IPS DF 6.9 (cell line): ENCODE measurements around the gene TMEM126A.
"Not testable (repeated sequence)": the region's sequence is repeated elsewhere in the genome, so short reads cannot be mapped to it uniquely, and the experiment has no call there.

ENCODE experiments used
- DNase-seq: peaks from one replicate; pipeline ENCODE4 v3.0.0-alpha.2; 2013; ENCODE audit warnings: low read depth, low spot score
- H3K27ac ChIP-seq: one replicate; pipeline ENCODE4 v1.5.1; 2013; ENCODE audit warnings: low read length, control low read depth
- H3K27me3 ChIP-seq: 2 replicates; pipeline ENCODE4 v1.6.1; 2013; ENCODE audit warnings: mild to moderate bottlenecking, low read length; ENCODE audit not compliant: control insufficient read depth, insufficient read depth
- H3K36me3 ChIP-seq: 2 replicates; pipeline ENCODE4 v1.6.1; 2013; ENCODE audit warnings: low read length; ENCODE audit not compliant: control insufficient read depth, insufficient read depth
- H3K4me1 ChIP-seq: 2 replicates; pipeline ENCODE4 v1.6.1; 2013; ENCODE audit warnings: low read length; ENCODE audit not compliant: control insufficient read depth, insufficient read depth
- H3K4me3 ChIP-seq: 2 replicates; pipeline ENCODE4 v1.5.1; 2013; ENCODE audit warnings: mild to moderate bottlenecking, low read length
- H3K9me3 ChIP-seq: 2 replicates; pipeline ENCODE4 v1.6.1; 2013; ENCODE audit warnings: low read length, inconsistent platforms; ENCODE audit not compliant: control insufficient read depth, insufficient read depth
- WGBS: extraction: QIAGEN DNeasy Blood & Tissue Kit; methylation state at CpG from one replicate; pipeline ENCODE4 v1.1.7; 2013; ENCODE audit warnings: mixed read lengths, missing lambda C conversion rate; ENCODE audit not compliant: insufficient read length, insufficient coverage; 5-methylcytosine and 5-hydroxymethylcytosine counted together

Gene TMEM126A

DNA sequence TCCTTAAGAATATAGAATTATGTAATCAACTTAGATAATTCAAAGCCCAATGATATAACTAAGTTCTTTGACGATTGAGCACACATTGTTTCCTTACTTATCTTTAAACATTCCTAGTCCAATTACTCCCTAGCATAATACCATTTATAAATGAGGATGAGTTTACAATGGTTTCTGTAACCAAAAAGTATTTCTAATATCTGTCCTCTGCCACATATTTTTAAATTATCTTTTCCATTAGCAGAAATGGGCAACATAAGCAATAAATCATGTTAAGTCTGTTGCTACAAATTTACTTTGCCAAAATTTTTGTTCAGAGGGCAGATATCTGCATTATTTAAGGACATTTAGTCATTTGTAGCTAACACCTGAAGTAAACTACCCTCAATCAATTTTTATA lies 10.4 kb downstream of the TMEM126A start:
- WGBS = no CpG with 5 or more reads among the region's 1 CpG
- H3K4me3 ChIP-seq = no peak overlapping the region
- H3K9me3 ChIP-seq = no peaks in the 10 kb centered on the region
- no peak overlapping the region for H3K27ac ChIP-seq
- H3K4me1 ChIP-seq = no peaks in the 10 kb centered on the region
- DNase-seq = no peak
- peaks cover 4% of the 10 kb centered on the region; the same call in 1 of the 2 replicates for H3K36me3 ChIP-seq
- no peaks in the 10 kb centered on the region for H3K27me3 ChIP-seq

DNA sequence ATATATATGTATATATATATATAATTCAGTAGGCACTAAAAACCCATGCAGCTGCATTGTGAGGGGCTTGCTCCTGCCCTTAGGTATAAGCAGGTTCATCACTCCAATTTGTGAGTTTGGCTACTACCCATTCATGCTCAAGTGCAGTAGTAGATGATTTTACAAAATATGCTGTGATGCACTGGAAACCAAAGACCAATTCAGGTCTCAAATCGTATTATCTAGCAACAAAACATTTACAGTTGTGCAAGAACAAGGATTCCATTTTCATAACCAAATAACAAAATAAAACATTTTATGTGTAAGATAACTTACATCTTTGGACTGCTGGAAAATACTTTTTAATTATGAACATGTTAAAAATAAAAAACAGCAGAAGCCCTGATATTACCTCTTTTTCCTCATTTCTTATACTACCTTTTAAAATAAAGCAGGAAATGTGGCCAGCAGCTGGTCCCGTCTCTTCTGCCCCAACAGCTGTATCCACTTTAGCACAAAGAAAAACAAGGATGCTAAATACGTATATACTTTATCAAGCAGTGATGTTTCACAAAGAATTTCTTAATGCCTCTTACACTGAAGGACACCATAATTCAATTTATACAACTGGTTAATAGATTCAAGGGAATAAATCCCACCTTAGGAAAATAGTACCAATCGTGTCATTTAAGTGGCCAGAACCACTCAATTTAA lies 14.4 kb downstream of the TMEM126A start:
- Histone ChIP-seq H3K4me3 (no peak overlapping the region; the same call in 1 of the 2 replicates), H3K4me1 (no peaks in the 10 kb centered on the region), H3K36me3 (peaks cover 1% of the 10 kb centered on the region; the same call in 1 of the 2 replicates), H3K9me3 (no peaks in the 10 kb centered on the region), H3K27ac (no peak overlapping the region), H3K27me3 (no peaks in the 10 kb centered on the region)
- WGBS = no CpG with 5 or more reads among the region's 4 CpGs
- no peak for DNase-seq

DNA sequence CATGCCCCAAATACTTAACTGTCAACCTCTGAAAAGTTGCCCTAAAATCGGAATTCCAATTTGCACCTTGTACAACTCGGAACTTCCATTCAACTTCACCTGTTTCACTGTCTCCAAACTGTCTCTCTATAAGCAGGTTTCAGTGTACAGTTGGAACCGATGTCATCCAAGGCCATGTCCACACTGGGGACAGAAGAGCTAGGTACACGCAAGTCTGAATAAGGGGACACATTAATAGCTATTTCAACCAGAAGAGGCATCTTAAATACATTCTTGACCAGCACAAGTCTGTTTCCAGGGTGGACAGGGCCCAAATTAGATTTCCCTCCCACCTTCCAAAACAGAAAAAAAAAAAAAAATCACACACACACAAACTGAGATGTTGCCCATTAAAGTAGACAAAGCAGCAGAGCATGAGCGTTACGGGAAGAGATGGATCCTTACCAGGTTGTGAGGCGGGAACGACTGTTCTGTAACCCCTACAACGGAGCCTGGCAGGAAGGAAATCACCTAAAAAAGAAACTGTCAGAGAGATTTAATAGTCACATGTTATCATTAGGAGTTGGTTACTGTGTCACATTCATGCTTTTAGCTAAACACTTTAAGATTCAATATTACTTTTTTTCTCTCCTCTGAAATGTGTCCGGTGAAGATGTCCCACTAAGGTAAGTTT lies 15.4 kb downstream of the TMEM126A start:
- Histone ChIP-seq H3K36me3 (no peaks in the 10 kb centered on the region; the same call in 1 of the 2 replicates), H3K9me3 (no peaks in the 10 kb centered on the region), H3K27ac (no peak overlapping the region), H3K27me3 (no peaks in the 10 kb centered on the region), H3K4me1 (no peaks in the 10 kb centered on the region), H3K4me3 (peak overlapping the region; percentile 99)
- WGBS = no CpG with 5 or more reads among the region's 10 CpGs
- no peak for DNase-seq

DNA sequence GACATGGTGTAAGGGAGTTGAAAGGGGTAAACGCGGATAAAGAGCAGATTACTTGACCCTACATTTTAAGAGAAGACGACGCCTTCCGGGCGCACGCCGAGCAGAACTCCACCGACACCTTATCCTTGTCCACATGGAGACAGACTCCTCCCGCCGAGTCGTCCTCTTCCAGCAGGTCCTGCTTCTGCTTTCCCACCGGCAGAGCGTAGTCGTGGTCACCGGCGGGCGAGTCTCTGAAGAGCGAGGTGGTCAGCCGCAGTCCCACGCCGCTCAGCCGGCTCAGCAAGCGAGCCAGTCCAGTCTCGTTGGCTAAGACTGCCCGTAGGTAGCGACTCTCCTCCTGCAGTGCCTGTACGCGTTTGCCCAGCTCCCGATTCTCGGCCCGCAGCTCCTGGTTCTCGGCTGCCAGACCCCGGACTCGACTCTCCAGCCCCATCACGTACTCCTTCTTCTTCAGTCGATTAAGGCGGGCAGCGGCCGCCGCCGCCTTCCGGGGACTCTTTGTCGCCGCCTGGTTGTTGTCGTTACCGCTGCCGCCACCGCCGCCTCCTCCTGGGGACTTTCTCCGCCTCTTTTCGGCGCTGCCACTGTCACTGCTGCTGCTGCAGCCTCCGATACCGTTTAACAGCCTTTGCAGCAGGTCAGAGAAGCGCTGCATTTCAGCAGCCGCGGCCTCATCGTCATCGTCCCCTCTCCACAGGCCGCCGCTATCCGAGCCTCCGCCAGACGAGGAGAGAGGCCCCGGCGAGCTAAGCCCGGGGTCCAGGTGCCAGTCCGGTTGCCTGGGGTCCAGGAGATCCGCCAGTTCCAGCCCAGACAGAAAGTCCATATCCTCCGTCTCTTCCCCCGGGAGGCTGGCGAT lies 16.2 kb downstream of the TMEM126A start:
- Histone ChIP-seq H3K9me3 (no peaks in the 10 kb centered on the region), H3K27me3 (no peaks in the 10 kb centered on the region), H3K4me1 (no peaks in the 10 kb centered on the region), H3K36me3 (no peaks in the 10 kb centered on the region; the same call in 1 of the 2 replicates), H3K27ac (no peak overlapping the region), H3K4me3 (peak overlapping the region; percentile 99)
- DNase-seq = no peak
- no CpG with 5 or more reads among the region's 73 CpGs for WGBS

DNA sequence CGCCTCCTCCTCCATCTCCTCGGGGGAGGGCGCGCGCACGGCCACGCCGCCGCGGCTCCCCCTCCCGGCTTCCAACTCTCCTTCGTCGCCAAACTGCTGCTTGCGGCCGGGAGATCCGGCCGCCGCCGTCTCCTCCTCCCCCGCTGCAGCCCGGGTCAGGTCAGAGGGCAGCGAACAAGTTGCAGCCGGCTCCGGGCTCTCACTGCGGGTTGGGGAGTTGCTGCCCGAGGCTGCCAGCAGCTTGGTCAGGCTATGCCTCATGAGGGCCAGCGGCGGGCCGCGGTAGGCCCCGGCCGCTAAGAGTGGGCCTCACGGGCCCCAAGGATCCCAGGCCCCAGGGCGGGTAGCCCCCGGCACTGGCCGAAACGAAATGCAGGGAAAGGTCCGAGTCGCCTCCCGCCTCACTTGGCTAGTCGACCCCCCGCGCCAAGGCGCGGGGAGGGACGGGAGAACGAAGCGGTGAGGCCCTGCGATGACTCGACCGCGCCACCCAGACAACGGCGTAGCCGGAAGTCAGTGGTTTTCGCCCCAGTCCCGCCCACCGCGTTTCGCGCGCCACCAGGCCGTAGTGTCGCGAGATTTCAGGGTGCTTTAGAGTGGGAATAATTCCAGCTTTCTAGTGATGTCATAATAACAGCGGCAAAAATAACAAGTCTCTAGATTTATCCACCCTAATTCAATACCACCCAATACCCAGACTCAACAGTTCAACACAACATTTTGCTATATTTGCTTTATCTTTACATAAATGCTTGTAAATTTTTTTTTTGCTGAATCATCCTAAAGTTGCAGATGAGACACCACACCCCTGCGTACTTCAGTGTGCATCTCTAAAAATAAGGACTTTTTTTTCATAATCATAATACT lies 17.1 kb downstream of the TMEM126A start, which contains the start of gene CREBZF:
TSS of gene CREBZF (minus strand) at position 515 of the 867 bp plus-strand sequence. CDS start at position 261, 254 bp downstream.
- no peaks in the 10 kb centered on the region for H3K9me3 ChIP-seq
- H3K4me1 ChIP-seq = no peaks in the 10 kb centered on the region
- WGBS = no CpG with 5 or more reads among the region's 67 CpGs

DNA sequence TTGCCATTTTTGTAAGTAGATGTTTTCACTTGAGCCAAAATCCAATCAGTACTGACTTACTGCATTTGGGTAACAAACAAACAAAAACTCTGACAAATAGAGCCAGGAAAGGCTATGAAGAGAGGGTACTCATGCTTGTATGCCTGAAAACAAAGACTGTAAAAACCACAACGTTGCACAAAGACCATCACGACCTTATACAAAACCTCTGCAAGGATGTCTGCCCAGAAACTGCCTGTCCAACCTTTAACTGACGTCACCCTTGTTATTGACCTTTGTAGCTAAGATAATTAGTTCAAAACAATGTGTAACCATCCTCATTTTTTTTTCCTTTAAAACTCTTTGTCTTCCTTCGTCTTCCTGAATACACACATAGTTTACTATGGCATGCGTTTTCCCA lies 18.0 kb downstream of the TMEM126A start:
- no peak for DNase-seq
- WGBS = no CpG with 5 or more reads among the region's 5 CpGs
- H3K27ac ChIP-seq = no peak overlapping the region

More for the DNA sequence above, 17.1 kb downstream of the TMEM126A start, which contains the start of gene CREBZF:
- DNase-seq = peak; percentile 89
- Histone ChIP-seq H3K36me3 (no peaks in the 10 kb centered on the region; the same call in 1 of the 2 replicates), H3K27ac (no peak within 1 kb of the TSS), H3K27me3 (no peaks in the 10 kb centered on the region), H3K4me3 (peak within 1 kb of the TSS; percentile 99)

DNA sequence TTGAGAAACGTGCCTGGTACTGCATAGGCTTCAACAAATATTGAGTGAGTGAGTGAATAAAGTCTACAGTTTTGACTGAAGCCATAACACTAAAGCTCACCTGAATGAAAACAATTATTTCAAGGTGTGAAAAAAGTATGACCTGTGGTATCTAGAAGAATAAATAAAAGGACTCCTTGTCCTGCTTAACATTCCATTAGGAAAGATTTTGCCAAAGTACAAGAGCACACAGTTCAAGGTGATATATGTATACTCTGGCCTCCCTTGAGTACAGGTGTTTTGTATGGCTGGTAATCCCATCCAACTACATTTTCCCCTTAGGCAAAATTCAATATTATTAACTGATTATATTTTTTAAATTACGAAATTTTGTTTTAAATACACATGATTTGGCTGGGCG lies 18.9 kb downstream of the TMEM126A start:
- Histone ChIP-seq H3K9me3 (no peaks in the 10 kb centered on the region), H3K36me3 (no peaks in the 10 kb centered on the region; the same call in 1 of the 2 replicates), H3K4me3 (no peak overlapping the region), H3K27me3 (no peaks in the 10 kb centered on the region; the same call in 1 of the 2 replicates), H3K4me1 (no peaks in the 10 kb centered on the region), H3K27ac (no peak overlapping the region)
- DNase-seq = no peak
- no CpG with 5 or more reads among the region's 3 CpGs for WGBS

More for the DNA sequence above, 18.0 kb downstream of the TMEM126A start:
- Histone ChIP-seq H3K4me1 (no peaks in the 10 kb centered on the region), H3K36me3 (no peaks in the 10 kb centered on the region; the same call in 1 of the 2 replicates), H3K27me3 (no peaks in the 10 kb centered on the region), H3K4me3 (no peak overlapping the region), H3K9me3 (no peaks in the 10 kb centered on the region)

DNA sequence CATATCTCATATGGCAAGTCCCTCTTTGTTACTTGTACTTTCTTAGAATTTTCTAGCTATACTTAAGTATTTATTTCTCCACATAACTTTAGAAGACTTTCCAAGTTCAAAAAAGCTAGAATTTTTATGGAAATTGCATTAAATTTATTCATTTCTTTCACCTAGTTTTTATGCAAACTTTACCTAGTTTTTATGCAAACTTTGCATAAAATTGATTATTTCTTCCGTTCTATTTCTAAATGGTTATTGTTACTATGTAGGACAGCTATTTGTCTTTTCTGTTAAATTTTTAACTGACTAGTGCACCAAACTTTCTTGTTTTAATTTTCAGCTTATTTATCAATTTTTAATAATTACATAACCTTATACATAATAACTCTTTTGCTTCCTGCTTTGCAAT lies 20.4 kb downstream of the TMEM126A start:
- H3K27ac ChIP-seq = no peak overlapping the region
- no peaks in the 10 kb centered on the region for H3K36me3 ChIP-seq
- H3K4me1 ChIP-seq = no peaks in the 10 kb centered on the region
- DNase-seq = no peak
- no CpG with 5 or more reads among the region's 1 CpG for WGBS
- H3K9me3 ChIP-seq = no peaks in the 10 kb centered on the region
- H3K4me3 ChIP-seq = no peak overlapping the region
- H3K27me3 ChIP-seq = peaks cover 3% of the 10 kb centered on the region; the same call in 1 of the 2 replicates

DNA sequence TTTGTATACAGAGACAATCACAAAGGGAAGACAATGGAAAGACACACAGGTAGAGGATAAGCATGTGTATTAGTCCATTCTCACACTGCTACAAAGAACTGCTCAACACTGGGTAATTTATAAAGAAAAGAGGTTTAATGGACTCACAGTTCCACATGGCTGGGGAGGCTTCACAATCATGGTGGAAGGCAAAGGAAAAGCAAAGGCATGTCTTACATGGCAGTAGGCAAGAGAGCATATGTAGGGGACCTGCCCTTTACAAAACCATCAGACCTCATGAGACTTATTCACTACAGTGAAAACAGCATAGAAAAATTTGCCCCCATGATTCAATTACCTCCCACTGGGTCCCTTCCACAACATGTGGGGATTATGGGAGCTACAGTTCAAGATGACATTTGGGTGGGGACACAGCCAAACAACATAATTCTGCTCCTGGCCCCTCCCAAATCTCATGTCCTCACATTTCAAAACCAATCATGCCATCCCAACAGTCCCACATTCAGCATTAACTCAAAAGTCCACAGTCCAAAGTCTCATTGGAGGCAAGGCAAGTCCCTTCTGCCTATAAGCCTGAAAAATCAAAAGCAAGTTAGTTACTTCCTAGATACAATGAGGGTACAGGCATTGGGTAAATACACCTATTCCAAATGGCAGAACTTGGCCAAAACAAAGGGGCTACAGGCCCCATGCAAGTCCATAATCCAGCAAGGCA lies 23.3 kb downstream of the TMEM126A start:
- H3K4me1 ChIP-seq, H3K27me3 ChIP-seq, H3K9me3 ChIP-seq, H3K4me3 ChIP-seq, H3K27ac ChIP-seq, H3K36me3 ChIP-seq, DNase-seq: not testable (repeated sequence)
